HG03280 (cell line): ENCODE data around the gene CEBPZOS.

Experiments used
- ATAC-seq: cut with Tn5 transposase; IDR thresholded peaks from one replicate; pipeline ENCODE4 v1.9.1; 2021; ENCODE audit warnings: mild to moderate bottlenecking, moderate library complexity; ENCODE audit not compliant: unreplicated experiment

Gene CEBPZOS

GRCh38 chr2:37231241-37232130, 35.2 kb downstream of the CEBPZOS start, which contains the start of the genes CEBPZ and NDUFAF7:
Gene CEBPZ, minus strand, starts transcription at chr2:37231596. Its CDS starts 29 bp downstream, at chr2:37231567.
Gene NDUFAF7, plus strand, starts transcription at chr2:37231658. Its CDS starts 48 bp downstream, at chr2:37231706.
- ATAC-seq = peak; percentile 89

- ATAC-seq = no peak
These were observed 36.0 kb downstream of the CEBPZOS start for GRCh38 chr2:37232131-37232933.

- ATAC-seq = no peak
These were observed 47.1 kb downstream of the CEBPZOS start for GRCh38 chr2:37243435-37243834.

GRCh38 chr2:37244017-37244416, 47.7 kb downstream of the CEBPZOS start:
- peak; percentile 90 for ATAC-seq

- no peak for ATAC-seq
These were observed 48.5 kb downstream of the CEBPZOS start for GRCh38 chr2:37244755-37245154.

GRCh38 chr2:37246205-37246604, 49.9 kb downstream of the CEBPZOS start:
- no peak for ATAC-seq

- no peak for ATAC-seq
These were observed 54.8 kb downstream of the CEBPZOS start for GRCh38 chr2:37250869-37251740.
